Measurements from ENCODE around the gene SLC17A2.

SLC17A2 gene, protein sequence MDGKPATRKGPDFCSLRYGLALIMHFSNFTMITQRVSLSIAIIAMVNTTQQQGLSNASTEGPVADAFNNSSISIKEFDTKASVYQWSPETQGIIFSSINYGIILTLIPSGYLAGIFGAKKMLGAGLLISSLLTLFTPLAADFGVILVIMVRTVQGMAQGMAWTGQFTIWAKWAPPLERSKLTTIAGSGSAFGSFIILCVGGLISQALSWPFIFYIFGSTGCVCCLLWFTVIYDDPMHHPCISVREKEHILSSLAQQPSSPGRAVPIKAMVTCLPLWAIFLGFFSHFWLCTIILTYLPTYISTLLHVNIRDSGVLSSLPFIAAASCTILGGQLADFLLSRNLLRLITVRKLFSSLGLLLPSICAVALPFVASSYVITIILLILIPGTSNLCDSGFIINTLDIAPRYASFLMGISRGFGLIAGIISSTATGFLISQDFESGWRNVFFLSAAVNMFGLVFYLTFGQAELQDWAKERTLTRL

DNA sequence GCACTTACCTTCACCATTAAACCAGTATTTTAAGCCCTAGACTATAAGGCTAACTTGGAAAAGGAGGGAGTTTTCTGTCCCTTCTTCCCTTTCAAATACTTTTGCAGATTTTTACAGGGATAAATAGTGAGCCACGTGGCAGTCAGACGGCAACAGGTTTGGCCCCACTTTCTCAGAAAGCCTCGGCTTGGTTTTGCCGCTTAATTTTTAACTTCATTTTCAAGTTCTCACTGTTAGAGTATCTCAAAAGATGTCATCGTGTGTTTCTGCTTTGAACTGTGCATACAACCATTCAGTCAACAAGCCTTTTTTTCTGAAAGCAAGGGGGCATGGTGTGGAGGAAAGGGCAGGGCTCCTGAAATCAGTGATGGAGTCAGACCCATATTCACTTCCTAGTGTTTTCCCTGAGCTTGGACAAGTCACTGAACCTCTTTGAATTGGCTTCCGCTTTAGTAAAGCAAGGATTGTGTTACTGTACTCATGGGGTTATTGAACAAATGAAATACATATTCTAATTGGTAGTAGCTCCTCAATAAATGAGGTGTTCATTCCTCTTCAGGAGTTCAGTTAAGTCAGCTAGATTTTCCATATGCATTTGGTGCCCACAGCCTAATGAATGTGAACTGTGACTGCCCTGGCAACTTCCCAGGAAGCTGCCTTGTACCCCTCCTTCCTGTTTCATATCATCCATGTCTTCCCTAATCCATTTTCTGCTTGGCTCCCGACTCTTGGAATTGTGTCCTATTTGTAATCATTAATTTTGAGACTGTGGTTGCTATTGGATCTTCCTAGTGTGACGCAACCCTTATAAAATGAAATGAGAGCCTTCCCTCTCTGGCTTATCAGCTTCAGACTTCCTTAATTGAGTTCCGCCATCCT is at the start of gene SLC17A2:
TSS of gene SLC17A2 (minus strand) at position 160 of the 879 bp plus-strand sequence. CDS start 4,895 bp downstream, outside the sequence.
- DNase-seq (ENCODE audit: low spot score): no peak

DNA sequence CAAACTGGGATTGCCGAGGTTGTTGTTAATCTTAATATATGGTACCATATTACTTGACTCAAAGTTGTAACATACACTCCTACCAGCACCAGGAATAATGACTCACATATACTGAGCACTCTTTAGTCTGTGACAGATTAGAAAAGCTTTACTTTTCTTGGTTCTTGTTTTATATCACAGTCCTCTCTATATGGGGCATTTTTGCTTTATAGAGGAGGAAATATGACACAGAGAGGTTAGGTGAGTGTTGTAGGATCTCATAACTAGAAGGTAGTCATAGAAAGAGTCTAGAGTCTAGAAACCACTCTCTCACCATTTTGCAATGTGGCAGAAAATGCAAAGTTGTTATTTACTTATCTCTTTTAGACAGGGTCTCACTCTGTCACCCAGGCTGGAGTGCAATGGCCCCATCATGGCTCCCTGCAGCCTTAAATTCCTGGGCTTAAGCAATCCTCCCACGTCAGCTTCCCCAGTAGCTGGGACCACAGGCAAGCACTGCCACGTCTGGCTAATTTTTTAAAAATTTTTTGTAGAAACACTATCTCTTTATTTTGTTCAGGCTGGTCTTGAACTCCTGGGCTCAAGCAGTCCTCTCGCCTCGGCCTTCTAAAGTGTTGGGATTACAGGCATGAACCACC is 45.6 kb upstream of the SLC17A2 start:
- DNase-seq (ENCODE audit: low spot score): no peak

DNA sequence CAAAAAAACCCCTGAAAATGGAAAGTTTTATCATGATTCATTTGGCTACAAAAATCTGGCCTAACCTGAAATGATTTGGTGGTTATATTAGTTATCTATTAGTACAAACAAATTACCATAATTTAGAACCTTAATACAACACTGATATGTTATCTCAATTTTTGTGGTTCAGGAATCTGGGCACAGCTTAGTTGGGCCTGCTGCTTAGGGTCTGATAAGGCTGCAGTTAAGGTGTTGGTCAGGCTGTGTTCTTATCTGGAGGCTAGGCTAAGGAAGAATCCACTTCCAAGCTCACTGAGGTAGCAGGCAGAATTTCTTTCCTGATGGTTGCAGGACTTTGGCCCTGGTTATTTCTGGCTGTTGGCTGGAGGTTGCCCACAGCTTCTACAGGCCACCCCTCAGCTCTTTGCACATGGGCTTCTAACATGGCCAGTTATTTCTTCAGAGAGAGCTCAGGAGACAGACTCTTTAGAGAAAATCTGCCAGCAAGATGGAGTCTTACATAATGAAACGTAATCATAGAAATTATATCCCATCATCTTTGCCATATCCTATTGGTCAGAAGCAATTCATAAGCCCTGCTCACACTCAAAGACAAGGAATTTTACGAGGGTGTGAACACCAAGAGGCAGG is 43.5 kb upstream of the SLC17A2 start:
- DNase-seq (ENCODE audit: low spot score): no peak

DNA sequence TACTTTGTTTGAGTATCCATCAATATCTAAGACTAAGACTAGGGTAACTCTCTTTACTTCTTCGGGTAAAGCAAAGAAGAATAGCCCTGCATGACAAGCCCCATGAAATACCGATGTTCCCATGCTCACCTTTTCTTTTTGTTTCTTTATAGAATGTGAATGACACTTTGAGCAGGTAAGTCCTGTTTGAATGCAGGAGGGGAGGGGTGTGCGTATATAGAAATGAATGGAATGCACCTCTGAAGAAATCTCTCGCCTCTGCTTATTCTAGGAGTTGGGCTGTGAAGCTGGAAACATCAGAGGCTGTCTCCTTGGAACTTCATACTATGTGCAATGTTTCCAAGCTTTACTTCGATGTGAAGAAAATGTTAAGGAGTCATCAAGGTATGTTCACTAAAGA is 42.4 kb upstream of the SLC17A2 start:
- no peak for DNase-seq (ENCODE audit: low spot score)

DNA sequence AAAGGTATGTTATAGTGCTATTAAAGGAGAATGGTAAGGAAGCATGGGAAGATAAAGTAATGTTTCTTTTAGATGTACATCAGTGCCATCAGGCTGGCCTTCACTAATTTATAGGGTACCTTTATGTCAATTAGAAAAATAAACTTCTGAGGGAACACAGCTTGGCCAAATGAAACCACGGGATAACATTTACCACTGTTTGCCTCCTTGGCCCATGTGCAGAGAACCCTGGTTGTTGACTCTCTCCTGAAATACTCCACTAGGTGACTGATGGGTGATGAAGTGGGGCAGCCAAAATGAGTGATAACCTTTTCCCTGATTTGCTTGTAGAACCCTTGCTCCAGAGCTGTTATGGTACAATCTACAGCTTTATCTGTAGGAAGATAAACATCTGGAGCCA is 41.6 kb upstream of the SLC17A2 start:
- DNase-seq (ENCODE audit: low spot score): no peak

DNA sequence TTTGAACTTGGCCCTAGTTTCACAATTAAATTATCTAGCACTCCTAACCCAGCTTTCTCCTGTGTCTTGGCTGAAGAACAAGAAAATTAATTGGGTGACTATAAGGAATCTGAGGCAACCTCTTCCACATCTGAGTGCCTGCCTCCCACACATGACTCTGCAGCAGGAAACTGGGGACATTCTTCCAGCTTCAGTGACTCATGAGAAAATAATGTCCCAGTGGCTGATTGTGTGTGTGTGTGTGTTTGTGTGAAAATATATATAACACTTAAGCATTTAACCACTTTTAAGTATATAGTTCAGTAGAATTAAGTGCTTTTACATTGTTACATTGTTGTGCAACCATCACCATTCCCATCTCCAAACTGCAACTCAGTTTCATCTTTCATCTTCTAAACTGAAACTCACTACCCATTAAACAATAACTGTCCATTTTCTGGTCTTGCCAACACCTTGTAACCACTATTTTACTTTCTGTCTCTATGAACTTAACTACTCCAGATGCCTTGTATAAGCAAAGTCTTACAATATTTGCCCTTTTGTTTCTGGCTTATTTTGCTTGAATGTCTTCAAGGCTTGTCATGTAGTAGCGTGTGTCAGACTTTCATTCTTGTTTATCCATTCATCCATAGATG is 40.8 kb upstream of the SLC17A2 start:
- peak; percentile 11 for DNase-seq (ENCODE audit: low spot score)

DNA sequence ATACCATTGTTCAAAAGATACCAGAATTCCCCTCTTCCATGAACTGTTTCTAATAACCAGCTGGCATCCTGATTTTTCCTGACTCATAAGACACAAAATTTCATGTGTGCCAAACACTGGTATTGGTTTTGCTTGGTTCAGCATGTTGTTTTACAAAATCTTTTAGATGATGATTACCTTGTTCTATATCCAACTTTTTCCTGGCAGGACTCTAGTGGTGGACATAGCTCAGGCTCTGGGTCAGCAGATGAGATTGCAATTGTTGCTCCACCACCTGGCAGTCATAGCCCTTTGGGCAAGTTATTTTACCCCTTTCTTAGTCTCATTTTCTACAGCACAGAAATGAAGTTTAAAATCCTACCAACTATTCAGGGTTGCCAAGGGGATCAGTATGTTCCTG is 38.3 kb upstream of the SLC17A2 start:
- peak; percentile 19 for DNase-seq (ENCODE audit: low spot score)

DNA sequence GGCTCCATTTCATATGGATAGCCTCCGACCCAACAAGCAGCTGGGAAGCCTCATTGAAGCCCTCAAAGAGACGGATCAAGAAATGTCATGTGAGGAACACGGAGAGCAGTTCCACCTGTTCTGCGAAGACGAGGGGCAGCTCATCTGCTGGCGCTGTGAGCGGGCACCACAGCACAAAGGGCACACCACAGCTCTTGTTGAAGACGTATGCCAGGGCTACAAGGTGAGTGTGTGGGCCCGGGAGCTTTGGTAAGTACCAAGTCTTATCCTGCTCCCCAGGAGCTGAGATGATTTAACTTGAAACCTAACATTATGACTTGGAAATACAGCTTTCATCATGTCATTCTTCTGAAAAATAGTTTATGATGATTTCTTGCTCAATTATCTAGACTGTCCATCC is 36.2 kb upstream of the SLC17A2 start:
- no peak for DNase-seq (ENCODE audit: low spot score)

DNA sequence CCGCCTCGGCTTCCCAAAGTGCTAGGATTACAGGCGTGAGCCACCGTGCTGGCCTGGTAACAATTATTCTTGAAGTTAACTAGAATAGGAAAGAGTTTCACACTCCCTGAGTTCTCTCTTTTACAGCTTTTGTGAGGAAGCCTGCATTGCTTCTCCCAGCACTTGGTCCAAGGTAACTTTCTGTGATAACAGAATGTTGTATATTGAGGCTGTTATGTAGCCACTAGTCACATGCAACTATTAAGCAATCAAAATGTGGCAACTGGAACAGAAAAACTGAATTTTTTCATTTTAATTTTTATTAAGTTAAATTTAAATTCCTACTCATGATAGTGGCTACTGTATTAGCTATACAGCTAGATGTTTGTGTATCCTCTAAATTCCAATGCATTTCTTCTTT is 34.6 kb upstream of the SLC17A2 start:
- DNase-seq (ENCODE audit: low spot score): no peak

DNA sequence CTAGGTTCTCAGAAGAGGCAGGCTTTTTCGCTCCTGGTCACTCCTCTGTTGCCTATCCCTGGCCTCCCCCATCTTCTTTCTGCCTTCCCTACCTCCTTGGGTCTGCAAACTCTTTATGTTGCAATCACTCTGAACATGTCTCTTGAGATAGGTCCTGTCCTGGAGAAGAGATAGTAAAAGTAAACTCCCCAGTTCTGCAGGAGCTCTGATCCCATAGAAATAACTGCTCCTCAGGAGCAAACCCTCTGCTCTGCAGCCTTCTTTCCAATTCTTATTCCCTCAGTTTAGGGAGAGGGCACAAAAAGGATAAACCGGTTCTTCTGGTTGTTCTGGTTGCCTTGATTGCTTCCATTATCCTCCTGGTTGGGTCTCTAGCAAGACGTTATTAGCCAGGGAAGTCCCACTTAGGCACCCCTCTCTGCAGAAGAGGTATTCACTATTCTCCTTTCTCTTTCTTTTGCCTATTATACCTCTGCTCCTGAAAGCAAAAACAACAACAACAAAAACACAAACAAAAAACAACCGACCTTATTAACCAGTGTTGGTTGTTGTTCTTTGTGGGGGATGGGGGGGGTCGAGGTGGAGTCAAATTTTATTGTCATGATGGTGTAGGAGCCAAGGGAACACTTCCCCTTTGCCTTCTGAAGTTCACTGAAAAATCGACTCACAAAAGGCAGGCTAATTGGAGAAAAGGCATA is 33.1 kb upstream of the SLC17A2 start:
- no peak for DNase-seq (ENCODE audit: low spot score)

DNA sequence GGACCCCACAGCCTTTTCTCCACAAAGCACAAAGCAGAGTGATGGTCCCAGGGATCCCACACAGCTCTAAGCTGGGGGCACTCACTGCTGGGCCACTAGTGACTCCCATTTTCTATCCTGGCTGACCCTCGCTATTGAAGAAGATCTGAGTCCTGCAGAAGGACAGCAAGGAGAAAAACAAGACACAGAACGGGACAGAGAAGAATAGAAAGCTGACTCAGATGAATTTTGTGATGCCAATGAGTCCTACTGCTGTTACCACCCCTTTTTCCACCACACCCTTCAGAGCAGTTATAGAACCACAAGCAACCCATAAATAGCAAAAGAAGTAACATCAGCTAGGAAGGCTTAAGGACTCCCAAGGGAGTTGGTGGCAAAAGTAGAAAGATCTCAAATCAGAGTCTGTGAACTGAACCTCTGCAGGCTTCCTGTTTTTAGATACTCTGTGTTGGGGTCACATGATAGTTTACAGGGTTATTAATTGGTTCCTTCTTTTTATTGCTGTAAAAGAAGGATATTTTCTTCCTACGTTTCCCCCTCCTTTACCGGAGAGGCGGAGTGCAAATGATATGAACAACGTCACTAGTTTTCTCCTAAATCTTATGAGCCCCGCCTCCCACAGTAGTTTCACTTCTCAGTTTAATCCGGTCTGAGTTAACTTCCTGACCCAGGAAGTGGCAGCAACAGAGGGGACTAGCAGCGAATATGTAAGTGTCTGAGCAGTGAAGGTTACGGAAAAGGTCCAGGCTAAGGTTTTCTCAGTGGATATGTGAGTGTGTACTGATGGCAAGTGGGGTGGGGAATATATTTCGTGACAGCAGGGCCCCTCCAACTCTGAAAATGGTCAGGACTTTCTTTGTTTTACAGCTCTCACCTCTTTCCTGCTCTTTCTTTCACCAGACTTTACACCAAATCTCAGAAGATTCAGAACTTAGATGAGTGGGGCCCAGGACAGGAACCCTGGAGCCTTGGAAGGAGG is 31.9 kb upstream of the SLC17A2 start, which contains the start of gene TRIM38:
TSS of gene TRIM38 (plus strand) at position 654 of the 979 bp plus-strand sequence. CDS start 3,721 bp downstream, outside the sequence.
- peak; percentile 74 for DNase-seq (ENCODE audit: low spot score)

DNA sequence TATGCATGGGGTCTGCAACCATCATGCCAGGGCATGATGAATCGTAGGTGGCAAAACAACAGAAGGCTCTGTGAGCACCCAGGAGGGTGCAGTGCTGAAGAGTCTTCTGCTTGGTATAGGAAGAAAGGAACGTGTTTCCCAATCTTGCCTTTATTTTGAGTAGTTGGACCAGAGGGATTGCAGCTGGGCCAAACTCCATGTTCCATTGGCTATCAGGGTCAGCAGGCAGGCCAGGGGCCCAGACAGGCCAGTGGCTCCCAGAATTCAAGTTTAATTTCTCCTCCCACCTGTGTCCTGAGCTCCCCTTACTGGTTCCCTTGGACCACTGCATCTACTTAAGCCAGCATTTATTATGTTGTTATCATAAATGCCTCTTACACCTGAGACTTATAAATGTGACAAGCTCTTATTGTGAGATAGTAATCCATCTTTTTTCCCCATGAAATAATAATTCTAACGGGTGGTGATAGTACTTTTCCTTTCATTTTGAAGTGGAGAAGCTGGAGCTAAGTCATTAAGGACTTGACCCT is 31.2 kb upstream of the SLC17A2 start:
- DNase-seq (ENCODE audit: low spot score): no peak

DNA sequence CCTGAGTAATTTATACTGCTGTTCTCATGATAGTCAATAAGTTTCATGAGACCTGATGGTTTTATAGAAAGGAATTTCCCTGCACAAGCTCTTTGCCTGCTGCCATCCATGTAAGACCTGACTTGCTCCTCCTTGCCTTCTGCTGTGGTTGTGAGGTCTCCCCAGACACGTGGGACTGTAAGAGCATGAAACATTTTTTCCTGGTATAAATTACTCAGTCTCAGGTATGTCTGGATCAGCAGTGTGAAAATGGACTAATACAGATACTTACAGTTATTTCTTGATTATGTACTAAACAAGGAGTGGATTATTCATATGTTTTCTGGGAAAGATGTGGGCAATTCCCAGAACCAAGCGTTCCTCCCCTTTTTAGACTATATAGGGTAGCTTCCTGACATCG is 30.2 kb upstream of the SLC17A2 start:
- DNase-seq (ENCODE audit: low spot score): no peak

DNA sequence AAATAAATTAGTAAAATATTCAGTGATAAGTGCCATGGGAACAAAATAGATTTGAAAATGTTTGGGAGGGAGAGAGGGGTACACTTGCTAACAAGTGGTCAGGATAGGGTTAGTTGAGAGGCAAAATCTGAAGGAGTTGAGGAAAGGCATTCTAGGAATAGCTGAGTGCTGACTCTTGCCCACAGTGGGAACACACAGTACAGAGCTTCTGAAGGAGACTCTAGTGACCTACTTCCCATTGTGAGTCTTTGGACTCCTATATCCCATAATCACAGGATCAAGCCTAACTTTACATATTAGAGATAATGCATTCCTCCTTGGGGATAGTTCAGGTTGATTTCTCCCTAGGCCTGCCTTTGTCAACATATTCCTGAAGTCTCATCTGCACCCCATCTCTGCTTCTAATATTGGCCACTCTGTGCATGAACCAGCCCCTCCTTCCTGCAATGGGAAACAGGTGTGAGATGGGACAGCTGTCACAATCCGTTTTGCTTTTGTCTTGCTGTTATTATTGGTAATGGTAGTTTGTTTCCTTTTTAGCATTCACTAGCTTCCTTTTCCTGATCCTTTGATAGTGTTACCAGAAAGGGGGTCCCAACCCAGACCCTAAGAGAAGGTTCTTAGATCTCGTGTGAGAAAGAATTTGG is 29.5 kb upstream of the SLC17A2 start:
- no peak for DNase-seq (ENCODE audit: low spot score)

DNA sequence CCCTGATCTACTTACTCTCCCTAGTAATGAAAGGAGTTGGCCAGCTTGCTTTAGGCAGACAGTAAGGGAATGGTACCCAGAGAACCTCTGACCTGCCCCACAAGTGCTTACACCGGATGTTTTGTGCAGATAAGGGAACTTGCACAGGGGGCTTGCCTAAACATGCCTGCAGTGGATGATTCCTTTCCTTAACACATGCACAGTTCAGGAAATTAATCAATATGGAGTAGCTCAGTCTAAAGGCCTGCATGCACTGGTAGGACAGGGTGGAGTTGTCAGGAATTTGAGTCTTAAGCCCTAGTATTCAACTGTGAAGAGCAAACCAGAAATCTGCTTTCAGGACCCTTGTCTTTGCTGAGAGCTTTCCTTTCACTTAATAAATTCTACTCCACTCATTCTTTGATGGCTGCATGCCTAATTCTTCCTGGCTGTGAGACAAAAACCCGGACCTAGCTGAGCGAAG is 28.2 kb upstream of the SLC17A2 start:
- no peak for DNase-seq (ENCODE audit: low spot score)

DNA sequence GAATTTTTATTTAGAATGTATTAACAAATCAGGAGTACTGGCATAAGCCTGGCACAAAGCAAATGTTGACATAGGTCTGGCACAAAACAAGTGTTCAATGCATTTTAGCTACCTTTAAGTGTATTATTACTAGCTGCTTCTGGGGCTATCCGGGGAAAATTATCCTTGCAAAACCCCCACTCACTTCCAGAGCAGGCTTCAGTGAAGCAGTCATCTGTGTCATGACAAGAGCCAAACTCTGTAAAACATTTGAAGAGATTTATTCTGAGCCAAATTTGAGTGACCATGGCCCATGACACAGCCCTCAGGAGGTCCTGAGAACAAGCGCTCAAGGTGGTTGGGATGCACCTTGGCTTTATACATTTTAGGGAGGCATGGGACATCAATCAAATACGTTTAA is 25.7 kb upstream of the SLC17A2 start:
- DNase-seq (ENCODE audit: low spot score): no peak

DNA sequence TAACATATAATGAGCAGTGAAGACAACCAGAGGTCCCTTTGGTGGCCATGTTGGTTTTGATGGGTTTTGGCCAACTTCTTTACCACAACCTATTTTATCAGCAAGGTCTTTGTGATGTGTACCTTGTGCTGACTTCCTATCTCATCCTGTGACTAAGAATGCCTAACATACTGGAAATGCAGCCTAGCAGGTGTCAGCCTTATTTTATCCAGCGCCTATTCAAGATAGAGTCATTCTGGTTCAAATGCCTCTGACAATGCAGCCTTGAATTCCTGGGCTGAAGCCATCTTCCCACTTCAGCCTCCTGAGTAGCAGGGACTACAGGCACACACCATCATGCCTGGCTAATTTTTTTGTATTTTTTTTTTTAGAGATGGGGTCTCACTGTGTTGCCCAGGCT is 24.3 kb upstream of the SLC17A2 start:
- DNase-seq (ENCODE audit: low spot score): no peak

DNA sequence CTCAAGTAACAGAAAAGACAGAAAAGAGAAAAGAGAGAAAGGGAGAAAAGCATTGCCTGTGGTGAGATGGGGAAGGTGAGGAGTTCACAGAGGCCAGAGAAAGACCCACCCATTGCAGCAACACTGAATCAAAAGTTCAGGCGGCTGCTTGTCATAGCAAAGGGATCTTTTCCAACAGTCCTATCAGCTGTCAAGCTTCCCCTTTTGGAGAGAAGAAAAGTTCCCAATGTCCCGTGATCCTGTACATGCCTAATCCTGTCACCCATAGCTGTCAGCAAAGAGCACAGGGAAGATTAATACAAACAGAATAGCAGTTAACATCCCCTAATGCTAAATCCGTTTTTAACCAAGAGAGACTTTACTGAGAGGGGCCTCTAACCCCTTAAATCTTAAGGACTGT is 23.2 kb upstream of the SLC17A2 start:
- no peak for DNase-seq (ENCODE audit: low spot score)

DNA sequence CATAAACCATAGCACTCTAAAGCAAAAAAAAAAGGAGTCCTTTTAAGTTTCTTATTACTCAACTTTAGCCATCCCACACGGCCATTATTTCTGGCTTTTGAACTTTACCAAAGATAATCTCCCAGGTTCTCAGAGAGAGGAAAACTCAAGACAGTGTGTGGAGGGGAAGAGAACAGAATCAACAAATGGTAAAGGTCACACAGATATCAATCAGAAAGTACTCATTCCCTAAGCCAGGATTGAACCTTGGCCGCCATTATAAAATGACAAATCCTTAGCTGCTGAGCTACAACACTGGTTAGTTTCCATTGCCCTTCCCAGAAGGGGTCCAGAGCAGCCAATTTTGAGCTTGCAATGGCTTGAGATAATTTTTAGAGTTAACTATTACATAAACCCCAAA is 22.0 kb upstream of the SLC17A2 start:
- DNase-seq (ENCODE audit: low spot score): no peak
